GM18520 (cell line): Measurements from ENCODE around the gene XXYLT1.
"Not testable (repeated sequence)": the region's sequence is repeated elsewhere in the genome, so short reads cannot be mapped to it uniquely, and the experiment has no call there.

Experiments used
- ATAC-seq: cut with Tn5 transposase; IDR thresholded peaks from one replicate; pipeline ENCODE4 v1.9.1; 2021; ENCODE audit not compliant: unreplicated experiment

XXYLT1 gene

GRCh38 chr3:195117978-195118581, 152.9 kb downstream of the XXYLT1 start:
- ATAC-seq = no peak

DNA sequence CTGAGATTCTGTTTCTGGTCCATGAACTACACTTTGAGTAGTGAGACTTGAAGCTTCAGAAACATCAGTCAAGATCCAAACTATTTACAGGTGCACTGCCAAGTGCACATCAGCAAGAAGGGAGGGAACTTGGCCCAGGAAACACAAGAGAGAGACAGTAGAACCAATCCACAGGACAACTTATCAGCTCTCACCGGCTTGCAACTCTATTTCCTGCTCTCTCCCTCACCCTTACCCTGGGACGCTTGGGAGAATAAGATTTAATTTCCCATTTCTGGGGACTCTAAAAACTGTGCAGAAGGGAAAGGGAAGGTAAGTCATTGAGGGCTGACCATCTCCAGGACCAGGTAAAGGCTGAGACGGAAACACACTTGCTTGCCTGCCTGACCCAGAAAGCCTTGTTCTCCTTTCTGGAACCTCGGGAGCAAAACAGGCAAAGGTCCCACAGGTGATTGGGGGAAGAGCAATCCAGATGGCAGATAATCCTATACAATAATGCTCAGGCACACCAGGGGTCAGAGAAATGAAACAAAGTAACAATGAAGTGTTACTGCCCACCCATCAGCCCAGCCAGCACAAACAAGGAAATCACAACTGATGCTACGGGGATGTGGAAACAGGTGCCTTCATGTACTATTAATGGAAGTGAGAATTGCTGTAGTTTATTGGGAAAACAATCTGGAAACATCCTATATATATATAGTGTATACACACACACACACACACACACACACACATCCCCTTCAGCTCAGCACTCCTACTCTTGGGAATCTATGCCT, 154.4 kb downstream of the XXYLT1 start:
- no peak for ATAC-seq

GRCh38 chr3:195115600-195116406, 155.2 kb downstream of the XXYLT1 start:
- no peak for ATAC-seq

DNA sequence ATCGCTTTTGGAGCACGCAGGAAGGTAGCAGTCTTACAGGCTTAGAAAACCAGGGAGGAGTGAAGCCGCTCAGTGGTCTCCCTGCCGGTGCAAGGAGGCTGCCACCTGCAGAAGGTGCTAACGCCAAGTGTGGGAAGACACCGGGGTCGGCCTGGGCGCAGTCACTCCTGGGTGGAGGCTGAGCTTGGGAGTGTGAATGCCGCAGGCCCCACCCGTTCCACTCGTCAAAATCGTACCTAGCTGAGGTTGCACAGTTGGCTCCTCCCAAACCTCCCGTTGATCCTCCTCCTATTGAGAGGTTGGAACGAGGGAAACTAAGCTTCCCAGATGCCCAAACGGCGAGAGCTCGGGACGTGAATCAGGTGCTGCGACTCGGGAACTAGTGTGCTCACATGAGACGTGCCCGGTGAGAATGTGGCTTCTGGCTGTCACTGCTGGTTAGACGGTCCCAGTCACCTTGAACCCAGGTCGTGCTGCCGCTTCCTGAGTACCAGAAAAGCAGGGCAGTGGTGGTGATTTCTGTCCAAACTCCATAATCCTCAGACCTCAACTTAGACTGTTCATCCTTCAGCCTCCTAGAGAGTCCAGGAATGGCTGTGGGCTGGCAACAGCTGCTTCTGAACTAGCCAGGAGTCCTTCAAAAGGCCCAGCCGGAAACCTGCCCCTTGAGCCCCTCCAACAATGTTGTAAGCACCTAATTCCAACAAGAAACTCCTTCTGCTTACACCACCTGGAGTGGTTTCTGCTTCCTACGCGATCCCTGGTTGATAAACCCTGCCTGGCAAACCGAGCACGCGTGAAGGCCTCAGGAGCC, 156.0 kb downstream of the XXYLT1 start:
- ATAC-seq = no peak

DNA sequence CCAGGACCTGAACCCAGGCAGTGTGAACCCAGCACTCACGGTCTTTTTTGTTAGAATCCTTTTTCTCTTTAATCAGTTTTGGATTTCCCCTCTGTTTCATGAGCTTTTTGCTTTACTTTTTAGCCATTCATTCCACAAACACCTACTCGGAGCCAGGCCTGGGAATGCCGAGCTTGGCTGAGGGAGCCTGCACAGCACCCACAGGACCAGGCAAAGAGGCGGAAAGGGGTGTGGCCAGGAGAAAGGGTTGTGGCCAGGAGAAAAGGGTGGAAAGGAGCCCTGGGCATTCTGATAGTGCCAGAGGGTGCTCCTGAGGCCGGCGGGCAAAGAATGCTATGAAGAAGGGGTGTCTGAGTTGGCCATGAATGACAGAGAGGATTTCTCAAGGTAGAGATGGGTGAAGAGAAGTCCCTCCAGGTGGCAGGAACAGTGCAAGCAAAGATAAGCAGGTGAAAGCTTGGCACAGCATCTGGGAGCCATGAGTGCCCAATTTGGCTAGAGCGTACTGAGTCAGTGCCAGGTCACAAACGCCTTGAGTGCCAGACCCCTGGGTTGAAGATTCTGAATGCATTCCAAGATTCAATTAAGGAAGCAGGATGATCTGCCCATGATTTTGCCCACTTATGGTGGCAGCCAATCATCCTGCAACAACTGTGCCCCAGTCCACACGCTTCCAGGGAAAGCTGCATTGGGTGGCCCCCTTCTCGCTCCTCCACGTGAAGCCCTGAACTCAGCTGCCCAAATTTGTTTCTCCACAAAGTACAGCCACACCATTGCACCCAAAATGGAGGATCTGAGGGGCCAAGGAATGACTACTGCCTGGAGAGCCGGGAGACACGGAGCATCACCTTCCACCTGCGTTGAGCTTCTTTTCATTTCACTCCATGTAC, 157.2 kb downstream of the XXYLT1 start:
- ATAC-seq = no peak

GRCh38 chr3:195113048-195113447, 157.9 kb downstream of the XXYLT1 start:
- ATAC-seq = no peak

DNA sequence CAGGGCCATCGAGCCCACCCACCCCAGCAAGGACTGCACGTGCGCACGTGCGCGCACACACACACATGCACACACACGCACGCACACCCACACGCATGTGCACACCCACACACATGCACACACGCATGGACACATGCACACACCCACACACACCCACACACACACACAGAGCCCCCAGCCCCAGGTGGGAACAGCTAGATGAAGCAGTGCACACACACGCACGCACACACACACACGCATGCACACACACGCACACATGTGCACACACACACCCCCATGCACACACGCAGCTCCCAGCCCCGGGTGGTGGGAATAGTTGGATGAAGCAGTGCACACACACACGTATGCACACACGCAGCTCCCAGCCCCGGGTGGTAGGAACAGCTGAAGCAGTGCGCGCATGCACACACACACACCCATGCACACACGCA, 158.6 kb downstream of the XXYLT1 start:
- ATAC-seq = no peak

DNA sequence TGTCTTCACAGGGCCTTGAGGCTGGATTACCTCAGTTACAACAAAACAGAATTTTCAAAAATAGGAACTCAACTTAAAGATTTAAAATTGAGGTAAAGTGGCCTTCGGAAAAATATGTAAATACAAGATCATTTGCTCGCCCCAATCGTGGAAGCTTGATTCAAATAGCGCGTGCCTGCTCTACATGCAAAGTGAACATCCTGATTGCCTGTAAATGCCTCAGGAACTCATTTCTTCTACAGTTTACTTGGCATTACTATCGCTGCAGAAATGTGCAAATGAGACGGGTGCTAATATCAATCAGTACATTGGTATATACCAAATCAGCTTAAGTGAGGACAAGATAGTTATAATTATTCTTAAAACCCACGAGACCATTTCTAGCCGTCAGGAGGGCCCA, 159.2 kb downstream of the XXYLT1 start:
- ATAC-seq = no peak

DNA sequence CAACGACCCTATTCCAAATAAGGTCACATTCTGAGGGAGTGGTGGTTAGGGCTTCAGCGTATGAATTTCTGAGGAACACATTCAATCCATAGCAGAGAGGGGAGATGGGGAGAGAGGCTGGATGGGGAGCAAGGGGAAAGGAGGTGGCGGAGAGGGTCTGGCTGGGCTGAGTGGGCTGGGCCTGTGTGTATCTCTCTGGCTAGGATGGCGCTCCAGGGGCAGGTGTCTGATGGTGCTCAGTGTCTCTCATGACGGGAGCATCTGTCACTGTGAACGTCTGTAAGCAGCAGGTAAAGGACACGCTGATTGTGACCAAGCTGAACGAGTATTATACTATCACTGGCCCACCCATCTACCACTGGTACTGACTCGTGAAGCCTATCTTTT, 159.6 kb downstream of the XXYLT1 start:
- ATAC-seq = no peak

DNA sequence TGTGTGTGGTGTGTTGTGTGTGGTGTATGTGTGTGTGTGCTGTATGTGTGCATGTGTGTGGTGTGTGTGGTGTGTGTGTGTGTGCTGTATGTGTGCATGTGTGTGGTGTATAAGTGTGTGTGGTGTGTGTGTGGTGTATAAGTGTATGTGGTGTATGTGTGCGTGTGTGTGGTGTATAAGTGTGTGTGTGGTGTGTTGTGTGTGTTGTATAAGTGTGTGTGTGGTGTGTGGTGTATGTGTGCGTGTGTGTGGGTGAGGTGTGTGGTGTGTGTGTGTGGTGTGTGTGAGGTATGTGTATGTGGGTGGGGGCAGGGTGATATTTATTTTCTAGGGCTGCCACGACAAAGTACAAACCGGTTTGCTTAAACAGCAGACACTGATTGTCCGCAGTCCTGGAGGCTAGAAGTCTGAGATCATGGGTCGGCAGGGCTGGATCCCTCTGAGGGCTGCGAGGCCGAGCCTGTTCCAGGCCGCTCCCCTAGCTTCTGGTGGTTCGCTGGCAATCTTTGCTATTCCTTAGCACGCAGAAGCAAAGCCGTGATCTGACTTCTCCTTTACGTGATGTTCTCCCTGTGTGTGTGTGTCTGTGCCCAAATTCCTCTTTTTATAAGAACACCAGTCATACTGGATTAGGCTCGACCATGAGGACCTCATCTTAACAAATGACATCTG, 160.2 kb downstream of the XXYLT1 start:
- no peak for ATAC-seq

DNA sequence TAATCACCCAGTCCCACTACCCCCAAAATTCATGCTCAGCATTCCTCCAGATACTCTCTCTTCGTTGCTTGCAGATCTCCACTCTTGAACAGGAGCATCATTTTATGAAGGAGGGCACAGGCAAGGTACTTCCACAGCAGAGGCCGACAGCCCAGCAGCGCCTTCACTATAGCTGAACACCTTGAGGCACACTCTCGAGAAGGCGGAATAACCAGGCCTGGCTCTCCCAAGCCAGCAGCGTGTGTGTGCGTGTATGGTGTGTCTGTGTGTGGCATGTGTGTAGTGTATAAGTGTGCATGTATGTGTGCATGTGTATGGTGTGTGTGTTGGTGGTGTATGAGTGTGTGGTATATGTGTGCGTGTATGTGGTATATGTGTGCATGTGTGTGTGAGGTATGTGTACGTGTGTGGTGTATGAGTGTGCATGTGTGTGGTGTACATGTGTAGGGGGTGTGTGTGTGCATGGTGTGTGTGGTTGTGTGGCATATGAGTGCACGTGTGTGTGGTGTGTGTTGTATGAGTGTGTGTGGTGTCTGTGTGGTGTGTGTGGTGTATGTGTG, 161.8 kb downstream of the XXYLT1 start:
- no peak for ATAC-seq

GRCh38 chr3:195107593-195107992, 163.4 kb downstream of the XXYLT1 start:
- no peak for ATAC-seq

DNA sequence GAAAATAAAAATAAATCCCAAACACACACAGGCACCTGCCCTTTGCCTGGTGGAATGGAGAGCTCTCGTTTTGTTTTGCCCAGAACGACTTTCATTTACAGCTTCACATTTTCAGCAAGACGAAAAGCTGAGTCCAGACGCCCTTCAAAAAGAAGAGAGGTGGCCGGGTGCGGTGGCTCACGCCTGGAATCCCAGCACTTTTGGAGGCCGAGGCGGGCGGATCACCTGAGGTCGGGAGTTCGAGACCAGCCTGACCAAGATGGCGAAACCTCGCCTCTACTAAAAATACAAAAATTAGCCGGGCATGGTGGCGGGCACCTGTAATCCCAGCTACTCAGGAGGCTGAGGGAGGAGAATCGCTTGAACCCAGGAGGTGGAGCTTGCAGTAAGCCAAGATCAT, 163.9 kb downstream of the XXYLT1 start:
- ATAC-seq = not testable (repeated sequence)

DNA sequence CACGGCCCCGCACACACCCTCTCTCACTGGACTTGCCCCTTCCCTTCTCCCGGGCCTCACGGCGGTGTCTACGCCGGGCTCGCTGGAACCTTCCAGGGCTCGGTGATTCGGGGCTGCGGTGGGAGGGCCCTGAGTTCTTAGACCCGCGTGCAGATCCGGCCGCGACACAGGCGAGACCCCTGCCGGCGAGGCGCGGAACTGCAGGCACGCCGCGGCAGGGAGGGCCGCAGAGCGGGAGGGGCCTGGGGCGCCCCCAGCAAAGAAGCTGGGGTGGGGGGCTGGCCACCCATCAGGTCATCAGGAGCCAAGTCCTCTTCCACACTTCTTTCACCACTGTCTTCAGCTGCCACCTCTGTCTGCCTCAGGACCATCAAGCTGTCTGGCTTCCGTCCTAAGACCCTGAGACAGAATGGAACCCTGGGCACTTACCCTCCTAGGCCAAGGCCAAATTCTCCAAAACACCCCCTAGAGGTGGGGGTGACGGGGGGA, 164.5 kb downstream of the XXYLT1 start:
- ATAC-seq = no peak

GRCh38 chr3:195105841-195106417, 165.0 kb downstream of the XXYLT1 start:
- ATAC-seq = no peak

- no peak for ATAC-seq
Measured at GRCh38 chr3:195105389-195105788, 165.6 kb downstream of the XXYLT1 start.

DNA sequence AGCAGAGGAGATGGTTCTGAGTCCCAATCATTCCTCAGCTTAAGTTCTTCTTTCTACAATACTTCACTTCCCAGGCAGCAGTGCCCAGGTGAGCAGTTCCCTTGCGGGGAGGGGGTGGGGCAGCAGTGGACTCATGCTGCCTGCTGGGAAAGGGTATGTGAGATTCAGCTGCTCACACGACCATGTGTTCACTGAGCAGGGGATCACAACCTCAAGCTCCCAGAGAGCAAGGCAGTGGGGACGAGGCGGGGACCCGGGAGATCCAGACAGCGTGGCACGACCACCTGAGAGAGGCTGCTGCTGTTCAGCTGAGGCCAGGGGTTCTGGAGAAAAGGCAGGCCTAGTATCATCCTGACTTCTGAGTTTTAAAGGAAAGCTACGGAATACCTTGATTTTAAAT, 166.6 kb downstream of the XXYLT1 start:
- no peak for ATAC-seq

- no peak for ATAC-seq
Measured at GRCh38 chr3:195103623-195104022, 167.3 kb downstream of the XXYLT1 start.
